Left ventricle myocardium superior (tissue), 1 donor: Measurements from ENCODE around the gene UPF2. TPM values are rescaled to one million over a fixed set of nuclear protein-coding genes. Genes with fewer than 3 reads are reported as not detected.
"Not testable (repeated sequence)": the region's sequence is repeated elsewhere in the genome, so short reads cannot be mapped to it uniquely, and the experiment has no call there.

Source experiments
- ATAC-seq: fragments of 200-7000 bp; cut with Tn5 transposase; one replicate; pipeline ENCODE4 v1.9.1; 2020; ENCODE audit warnings: mild to moderate bottlenecking, moderate library complexity
- DNase-seq: peaks from one replicate; pipeline ENCODE4 v3.0.0-alpha.2; 2020
- intact Hi-C: fragments of 100-400 bp; cut with micrococcal nuclease; formaldehyde crosslinking; loops from one replicate; pipeline ENCODE4 v1.11.0; 2022
- total RNA-seq: library from RNA; stranded (reverse); fragmentation: NEBNext Ultra II Directional; extraction: Animal tissue kit (Norgen Biotek cat#: 25700); gene quantifications from one replicate; pipeline ENCODE4 v1.2.1, GENCODE V29; 2021
- donor health status: DM: no; HTN: yes; CAD: no; lungs with severe emphysema.

Gene UPF2
- total RNA-seq, 1 donor from 2014 or later: 19.7 TPM

DNA sequence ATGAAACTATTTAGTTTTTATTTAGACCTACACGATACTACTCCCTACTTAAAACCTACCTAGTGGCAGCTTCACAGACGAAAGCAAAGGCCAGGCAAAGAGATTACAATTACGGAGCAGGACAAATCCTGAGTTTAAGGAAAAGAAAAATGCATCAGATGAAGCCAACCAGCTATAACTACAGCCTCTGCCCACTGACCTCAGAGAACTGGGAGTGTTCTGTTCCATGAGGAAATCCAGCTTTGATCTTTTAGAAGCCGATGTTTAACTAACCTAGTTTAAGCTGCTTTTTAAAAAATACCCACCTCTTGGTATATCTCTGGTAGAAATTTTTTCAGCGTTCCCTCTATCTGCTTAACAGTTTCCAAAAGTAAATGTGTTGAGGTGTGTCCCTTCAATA lies 3.0 kb upstream of the UPF2 start:
- intact Hi-C loops: no loop called here
- DNase-seq (no peak), ATAC-seq (no peak)

DNA sequence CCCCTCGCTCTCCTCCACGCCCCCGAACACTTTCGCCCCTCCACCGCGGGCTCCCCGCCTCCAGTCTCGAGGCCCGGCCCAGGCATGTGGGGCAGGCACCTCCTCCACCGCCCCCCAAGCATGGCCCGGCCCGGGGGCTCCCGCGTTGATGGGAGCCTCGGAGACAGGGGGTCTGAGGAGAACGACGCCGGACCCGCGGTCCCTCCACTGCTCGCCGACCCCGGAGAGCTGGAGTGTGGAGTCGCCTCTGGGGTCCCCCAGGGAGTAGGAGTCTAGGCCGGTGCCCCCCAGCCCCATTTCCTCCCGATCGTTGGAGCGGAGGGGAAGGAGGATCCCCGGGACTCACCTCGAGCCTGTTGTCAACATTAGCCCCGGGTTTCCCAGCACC lies 206 bp downstream of the UPF2 start:
- peak; percentile 25 for ATAC-seq
- intact Hi-C loops: no loop called here
- DNase-seq: peak; percentile 63

GRCh38 chr10:12041766-12042408 lies 722 bp downstream of the UPF2 start:
- ATAC-seq (no peak), DNase-seq (no peak)
- intact Hi-C loops: no loop called here

- intact Hi-C loops: no loop called here
- DNase-seq (no peak), ATAC-seq (no peak)
These were observed 6.4 kb downstream of the UPF2 start for GRCh38 chr10:12036073-12036655.

DNA sequence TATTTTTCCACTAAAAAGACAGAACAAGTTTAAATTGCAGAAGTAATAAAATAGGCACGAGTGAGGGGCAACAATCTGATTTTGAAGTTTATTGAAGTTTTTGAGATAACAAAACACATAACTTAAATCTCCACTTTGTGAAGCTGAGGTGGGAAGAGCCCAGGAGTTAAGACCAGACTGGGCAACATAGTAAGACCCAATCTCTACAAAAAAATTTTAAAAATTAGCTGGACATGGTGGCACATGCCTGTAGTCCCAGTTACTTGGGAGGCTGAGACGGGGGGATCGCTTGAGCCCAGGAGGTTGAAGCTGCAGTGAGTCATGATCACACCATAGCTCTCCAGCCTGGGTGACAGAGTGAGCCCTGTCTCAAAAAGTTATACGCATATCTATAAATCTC lies 11.2 kb downstream of the UPF2 start:
- intact Hi-C loops: no loop called here
- DNase-seq: no peak
- ATAC-seq: no peak

- intact Hi-C loops: no loop called here
- ATAC-seq (no peak), DNase-seq (no peak)
These were observed 15.1 kb downstream of the UPF2 start for GRCh38 chr10:12027539-12027938.

DNA sequence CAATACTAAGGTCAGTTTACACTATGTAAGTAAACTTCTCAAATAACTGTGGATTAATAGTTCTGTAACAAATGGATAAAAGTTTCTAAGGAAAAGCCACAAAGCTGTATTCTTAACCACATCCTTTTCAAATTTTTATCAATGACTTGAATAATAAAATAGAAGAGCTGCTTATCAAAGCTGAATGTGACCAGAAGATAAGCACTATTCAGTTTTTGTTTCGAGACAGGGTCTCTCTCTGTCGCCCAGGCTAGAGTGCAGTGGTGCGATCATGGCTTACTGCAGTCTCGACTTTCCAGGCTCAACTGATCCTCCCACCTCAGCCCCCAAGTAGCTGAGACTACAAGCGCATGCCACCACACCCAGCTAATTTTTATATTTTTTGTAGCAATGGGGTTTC lies 17.0 kb downstream of the UPF2 start:
- no peak for ATAC-seq
- intact Hi-C loops: no loop called here
- no peak for DNase-seq

GRCh38 chr10:12022580-12023257 lies 19.9 kb downstream of the UPF2 start:
- DNase-seq: no peak
- ATAC-seq: no peak
- intact Hi-C loops: no loop called here

GRCh38 chr10:12020574-12020973 lies 22.0 kb downstream of the UPF2 start:
- intact Hi-C loops: no loop called here
- DNase-seq (no peak), ATAC-seq (no peak)

DNA sequence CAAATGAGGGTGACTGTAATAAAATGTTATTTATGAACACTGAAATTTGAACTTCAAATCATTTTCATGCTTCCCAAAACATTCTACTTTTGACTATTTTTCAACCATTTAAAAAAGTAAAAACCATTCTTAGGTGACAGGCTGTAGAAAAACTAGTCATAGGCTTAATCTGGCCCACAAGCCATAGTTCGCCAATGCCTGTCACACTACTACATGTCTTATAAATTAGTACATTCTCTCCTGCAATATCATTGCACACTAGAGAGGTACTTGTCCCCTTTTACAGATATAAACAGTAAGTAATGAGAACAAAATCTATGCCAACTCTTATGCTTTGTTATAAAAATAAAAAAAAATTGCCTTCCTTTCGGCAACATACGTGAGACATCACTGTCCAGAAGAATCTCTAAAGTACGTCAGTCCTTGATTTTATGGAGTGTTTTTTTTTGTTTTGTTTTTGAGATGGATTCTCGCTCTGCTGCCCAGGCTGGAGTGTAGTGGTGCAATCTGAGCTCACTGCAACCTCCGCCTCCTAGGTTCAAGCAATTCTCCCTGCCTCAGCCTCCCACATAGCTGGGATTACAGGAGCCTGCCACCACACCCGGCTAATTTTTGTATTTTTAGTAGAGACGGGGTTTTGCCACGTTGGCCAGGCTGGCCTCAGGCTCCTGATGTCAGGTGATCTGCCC lies 23.2 kb downstream of the UPF2 start:
- DNase-seq (no peak), ATAC-seq (no peak)
- intact Hi-C loops: no loop called here

DNA sequence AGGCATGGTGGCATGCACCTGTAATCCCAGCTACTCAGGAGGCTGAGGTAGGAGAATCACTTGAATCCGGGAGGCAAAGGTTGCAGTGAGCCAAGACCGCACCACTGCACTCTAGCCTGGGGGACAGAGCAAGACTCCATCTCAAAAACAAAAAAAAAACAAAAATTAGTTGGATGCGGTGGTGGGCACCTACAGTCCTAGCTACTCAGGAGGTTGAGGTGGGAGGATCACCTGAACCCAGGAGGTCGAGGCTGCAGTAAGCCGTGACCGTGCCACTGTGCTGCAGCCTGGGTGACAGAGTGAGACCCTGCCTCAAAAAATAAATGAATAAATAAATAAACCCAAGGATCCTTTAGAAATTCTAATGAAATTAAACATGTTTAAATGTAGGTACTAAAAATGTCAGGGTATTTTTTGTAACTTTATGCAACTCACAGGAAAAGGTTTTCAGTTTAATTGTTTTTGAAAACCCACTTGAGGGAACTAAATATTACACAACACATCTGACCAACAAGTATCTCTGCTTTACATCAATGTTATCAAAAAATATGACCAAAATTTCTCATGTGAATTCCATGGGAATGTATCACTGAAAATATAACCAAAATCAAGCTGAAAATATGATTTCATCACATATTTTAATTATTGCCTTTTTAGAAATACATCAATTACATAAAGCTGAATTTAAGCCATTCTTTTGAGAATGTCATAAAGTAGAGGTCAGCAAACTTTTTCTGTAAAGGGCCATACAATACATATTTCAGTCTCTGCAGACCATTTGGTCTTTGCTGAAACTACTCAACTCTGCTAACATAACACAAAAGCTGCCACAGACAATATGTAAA lies 23.9 kb downstream of the UPF2 start:
- intact Hi-C loops: no loop called here
- ATAC-seq (no peak), DNase-seq (no peak)

DNA sequence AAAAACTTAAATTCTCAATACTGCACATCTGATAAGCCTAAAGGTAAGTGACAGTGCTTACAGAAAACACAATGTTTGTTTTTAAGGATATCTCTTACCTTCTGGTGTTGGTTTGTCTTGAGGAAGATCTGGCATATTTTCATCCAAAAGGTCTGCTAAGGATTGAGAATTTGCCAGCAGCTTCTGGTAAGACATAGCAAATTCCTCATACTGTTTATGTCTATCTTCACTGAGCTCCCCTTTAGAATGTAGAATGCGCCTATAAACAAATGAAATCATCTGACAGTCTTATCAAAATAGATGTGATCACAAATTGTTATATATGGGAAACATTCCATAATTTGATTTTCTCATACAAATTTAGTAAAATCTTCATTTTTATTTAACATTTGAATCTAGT lies 28.7 kb downstream of the UPF2 start:
- intact Hi-C loops: no loop called here
- no peak for ATAC-seq
- no peak for DNase-seq

DNA sequence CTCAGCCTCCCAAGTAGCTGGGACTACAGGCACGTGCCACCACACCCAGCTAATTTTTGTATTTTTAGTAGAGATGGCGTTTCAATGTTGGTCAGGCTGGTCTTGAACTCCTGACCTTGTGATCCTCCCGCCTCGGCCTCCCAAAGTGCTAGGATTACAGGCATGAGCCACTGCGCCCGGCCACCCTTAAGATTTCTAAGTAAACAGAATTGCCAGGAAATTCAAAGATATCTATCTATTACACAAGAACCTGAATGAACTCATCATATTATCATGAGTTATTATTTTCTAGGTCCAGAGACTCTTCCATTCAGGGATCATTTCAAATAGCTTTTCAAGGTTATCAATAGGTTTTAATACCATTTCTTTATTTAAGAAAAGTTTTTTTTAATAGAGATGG lies 29.2 kb downstream of the UPF2 start:
- DNase-seq, intact Hi-C loops, ATAC-seq: not testable (repeated sequence)

DNA sequence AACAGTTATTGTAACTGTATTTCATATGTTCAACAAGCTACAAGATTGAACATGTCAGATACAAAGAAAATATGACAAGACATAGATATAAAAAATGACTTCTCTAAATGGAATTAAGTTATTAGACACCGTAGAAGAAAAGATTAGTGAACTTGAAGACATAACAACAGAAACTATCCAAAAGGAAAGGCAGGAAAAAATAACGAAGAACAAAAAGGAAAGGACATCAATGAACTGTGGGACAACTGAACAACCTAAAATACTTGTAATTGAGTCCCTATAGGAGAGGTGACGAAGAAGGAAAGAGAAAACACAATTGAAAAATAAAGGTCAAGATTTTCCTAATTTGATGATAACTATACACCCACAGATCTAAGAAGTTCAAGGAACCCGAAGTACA lies 32.3 kb downstream of the UPF2 start:
- intact Hi-C loops: no loop called here
- no peak for DNase-seq
- ATAC-seq: no peak

DNA sequence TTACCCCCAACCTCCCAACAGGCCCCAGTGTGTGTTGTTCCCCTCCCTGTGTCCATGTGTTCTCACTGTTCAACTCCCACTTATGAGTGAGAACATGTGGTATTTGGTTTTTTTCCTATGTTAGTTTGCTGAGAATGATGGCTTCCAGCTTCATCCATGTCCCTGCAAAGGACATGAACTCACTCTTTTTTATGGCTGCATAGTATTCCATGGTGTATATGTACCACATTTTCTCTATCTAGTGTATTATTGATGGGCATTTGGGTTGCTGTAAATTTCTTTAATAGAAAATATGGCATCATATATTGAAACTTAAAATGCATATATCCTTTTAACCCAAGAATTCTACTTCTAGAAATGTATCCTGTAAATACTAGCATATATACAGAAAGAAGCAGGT lies 33.8 kb downstream of the UPF2 start:
- intact Hi-C loops, ATAC-seq, DNase-seq: not testable (repeated sequence)

DNA sequence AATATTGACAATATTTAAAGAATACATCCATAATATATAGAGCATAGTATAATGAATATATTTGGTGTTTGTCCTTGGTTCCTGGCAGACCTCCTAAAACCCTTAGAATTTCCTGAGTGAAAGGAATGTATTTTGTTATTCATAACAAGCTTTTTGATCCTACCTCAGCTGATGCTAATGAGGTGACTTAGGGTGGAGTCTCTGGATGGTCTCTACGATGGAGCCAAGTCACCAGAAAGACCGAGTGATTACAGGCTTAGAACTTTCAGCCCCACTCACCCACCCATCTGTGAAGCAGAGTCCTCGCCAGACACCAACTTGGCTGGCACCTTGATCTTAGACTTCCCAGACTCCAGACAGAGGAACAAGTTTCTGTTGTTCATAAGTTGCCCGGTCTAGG lies 35.9 kb downstream of the UPF2 start:
- intact Hi-C loops: no loop called here
- ATAC-seq: no peak
- DNase-seq: no peak

DNA sequence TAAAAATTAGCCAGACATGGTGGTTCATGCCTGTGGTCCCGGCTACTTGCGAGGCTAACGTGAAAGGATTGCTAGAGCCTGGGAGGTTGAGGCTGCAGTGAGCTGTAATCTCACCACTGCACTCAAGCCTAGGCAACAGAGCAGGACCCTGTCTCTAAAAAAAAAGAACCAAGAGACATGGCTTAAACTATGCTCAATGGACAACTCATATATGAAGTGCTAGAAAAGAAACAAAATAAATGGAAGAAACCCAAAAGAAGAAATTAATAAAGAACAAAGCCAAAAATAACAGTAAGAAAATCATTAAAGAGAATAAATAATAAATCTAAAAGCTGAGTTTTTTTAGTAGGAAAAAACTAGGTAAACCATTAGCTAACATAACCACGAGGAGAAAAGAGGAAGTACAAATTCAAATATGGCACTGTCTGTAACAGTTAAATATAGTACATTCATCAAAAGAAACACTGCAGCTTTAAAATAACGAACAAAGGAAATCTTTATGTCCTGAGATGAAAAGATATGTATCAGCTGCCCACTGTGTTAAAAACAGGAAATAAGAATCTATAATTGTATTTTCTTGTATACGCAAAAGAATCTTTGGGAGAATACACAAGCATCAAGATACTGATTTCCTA lies 48.7 kb downstream of the UPF2 start:
- DNase-seq: no peak
- no peak for ATAC-seq
- intact Hi-C loops: no loop called here

DNA sequence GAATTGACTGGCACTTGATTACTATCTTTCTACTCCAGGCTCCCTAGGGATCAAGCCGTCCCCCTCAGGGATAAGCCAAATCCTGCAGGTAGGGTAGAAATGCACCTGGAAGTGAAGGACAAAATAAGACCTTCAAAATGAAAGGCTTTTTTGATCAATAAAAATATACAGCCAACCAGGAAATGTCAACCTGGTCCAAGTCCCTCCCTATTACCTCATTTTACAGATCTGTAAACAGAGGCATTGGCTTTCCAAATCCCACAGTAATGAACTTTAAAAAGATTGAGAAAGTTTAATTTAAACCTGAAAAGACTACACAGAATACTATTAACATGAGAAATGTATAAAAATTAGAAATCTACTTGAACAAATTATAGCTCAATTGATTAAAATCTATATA lies 53.7 kb downstream of the UPF2 start:
- ATAC-seq: no peak
- DNase-seq: no peak
- intact Hi-C loops: loop anchor here (10.0 kb wide), 1 partner anchor 204 kb away; no protein-coding TSS in a partner anchor
